IMR-90 (cell line): ENCODE results near the gene TLCD1. TPM values are rescaled to one million over a fixed set of nuclear protein-coding genes. Genes with fewer than 3 reads are reported as not detected.

Experiments
- ATAC-seq: fragments of 200-7000 bp; cut with Tn5 transposase; 2 replicates; pipeline ENCODE4 v1.9.1; 2020; ENCODE audit warnings: low read depth, mild to moderate bottlenecking, moderate library complexity
- BruUV-seq: library from RNA; stranded (reverse); fragments of 400-500 nt; replicated peaks from 2 replicates; lab custom pipeline; 2021; lab: Mats Ljungman, UMichigan
- CTCF ChIA-PET: fragments of 300-600 bp; formaldehyde crosslinking; extraction: SDS; loops from one replicate; lab custom pipeline; 2021; ENCODE audit warnings: antibody characterized with exemption; lab: Yijun Ruan, JAX
- POLR2A ChIA-PET: fragments of 300-600 bp; sonication (Branson Sonifier 250); formaldehyde crosslinking; loops from one replicate; lab custom pipeline; 2022; ENCODE audit warnings: antibody characterized with exemption; ENCODE audit not compliant: unreplicated experiment; lab: Charles Lee
- DNase-seq: peaks from one replicate; pipeline ENCODE4 v3.0.0; 2013
- H2AFZ ChIP-seq: replicated peaks from 2 replicates; pipeline ENCODE3; 2013; ENCODE audit warnings: low read length, mild to moderate bottlenecking; ENCODE audit not compliant: poor library complexity
- H2AK5ac ChIP-seq: 2 replicates; pipeline ENCODE4 v1.6.1; 2013; ENCODE audit warnings: low read depth, low read length, inconsistent platforms
- H2AK9ac ChIP-seq: replicated peaks from 2 replicates; pipeline ENCODE3; 2013; ENCODE audit warnings: mild to moderate bottlenecking, low read depth, low read length, moderate library complexity; ENCODE audit not compliant: poor library complexity
- H2BK120ac ChIP-seq: 2 replicates; pipeline ENCODE4 v1.6.1; 2013; ENCODE audit warnings: low read depth, low read length, inconsistent platforms
- H2BK15ac ChIP-seq: 3 replicates; pipeline ENCODE4 v1.6.1; 2013; ENCODE audit warnings: low read depth, low read length, inconsistent platforms
- H2BK20ac ChIP-seq: 2 replicates; pipeline ENCODE4 v1.6.1; 2013; ENCODE audit warnings: low read depth, mild to moderate bottlenecking, inconsistent platforms, low read length, moderate library complexity
- H2BK5ac ChIP-seq: 2 replicates; pipeline ENCODE4 v1.6.1; 2013; ENCODE audit warnings: mild to moderate bottlenecking, low read depth, low read length, inconsistent platforms; ENCODE audit not compliant: poor library complexity, severe bottlenecking
- H3K14ac ChIP-seq: replicated peaks from 2 replicates; pipeline ENCODE4 v1.6.1; 2013; ENCODE audit warnings: low read depth, low read length, inconsistent platforms
- H3K18ac ChIP-seq: 2 replicates; pipeline ENCODE4 v1.6.1; 2013; ENCODE audit warnings: low read depth, low read length, control low read depth
- H3K23ac ChIP-seq: 2 replicates; pipeline ENCODE4 v1.6.1; 2013; ENCODE audit warnings: low read depth, low read length, inconsistent platforms
- H3K27ac ChIP-seq: 2 replicates; pipeline ENCODE4 v1.5.1; 2013; ENCODE audit warnings: mild to moderate bottlenecking, control low read depth, low read length; ENCODE audit not compliant: insufficient read depth
- H3K27me3 ChIP-seq: 2 replicates; pipeline ENCODE4 v1.6.1; 2013; ENCODE audit warnings: low read length; ENCODE audit not compliant: control insufficient read depth, insufficient read depth
- H3K36me3 ChIP-seq: 2 replicates; pipeline ENCODE4 v1.6.1; 2013; ENCODE audit warnings: low read length, mixed read lengths; ENCODE audit not compliant: control insufficient read depth, insufficient read depth
- H3K4ac ChIP-seq: 2 replicates; pipeline ENCODE4 v1.6.1; 2013; ENCODE audit warnings: low read depth, low read length, inconsistent platforms
- H3K4me1 ChIP-seq: 2 replicates; pipeline ENCODE4 v1.6.1; 2013; ENCODE audit warnings: low read length, mixed read lengths; ENCODE audit not compliant: control insufficient read depth, insufficient read depth
- H3K4me2 ChIP-seq: 2 replicates; pipeline ENCODE4 v1.6.1; 2013; ENCODE audit warnings: low read depth, mild to moderate bottlenecking, control low read depth, low read length, moderate library complexity
- H3K4me3 ChIP-seq: 2 replicates; pipeline ENCODE4 v1.5.1; 2013; ENCODE audit warnings: low read depth, mild to moderate bottlenecking, control low read depth, low read length, moderate library complexity; ENCODE audit not compliant: insufficient read depth
- H3K56ac ChIP-seq: 2 replicates; pipeline ENCODE4 v1.6.1; 2013; ENCODE audit warnings: low read length, inconsistent platforms; ENCODE audit not compliant: insufficient read depth; ENCODE audit errors: extremely low read depth
- H3K79me1 ChIP-seq, 2 experiments: 2 replicates each; pipeline ENCODE4 v1.6.1; 2013; ENCODE audit warnings: low read length in 2 of 2, inconsistent platforms in 1 of 2, low read depth in 1 of 2
- H3K9ac ChIP-seq: 2 replicates; pipeline ENCODE4 v1.6.1; 2013; ENCODE audit warnings: low read depth, low read length, control low read depth
- H3K9me1 ChIP-seq: 2 replicates; pipeline ENCODE4 v1.6.1; 2013; ENCODE audit warnings: low read length, inconsistent platforms; ENCODE audit not compliant: insufficient read depth
- H3K9me3 ChIP-seq: 2 replicates; pipeline ENCODE4 v1.6.1; 2013; ENCODE audit warnings: low read length; ENCODE audit not compliant: control insufficient read depth, insufficient read depth
- H4K20me1 ChIP-seq: 2 replicates; pipeline ENCODE4 v1.6.1; 2013; ENCODE audit warnings: low read length, inconsistent platforms; ENCODE audit not compliant: insufficient read depth
- H4K5ac ChIP-seq: 2 replicates; pipeline ENCODE4 v1.6.1; 2013; ENCODE audit warnings: mild to moderate bottlenecking, low read depth, low read length, control low read depth
- H4K8ac ChIP-seq, 2 experiments: 2 replicates each; pipeline ENCODE4 v1.6.1; 2013; ENCODE audit warnings: low read depth in 2 of 2, low read length in 2 of 2, control low read depth in 1 of 2, inconsistent platforms in 1 of 2
- H4K91ac ChIP-seq: 2 replicates; pipeline ENCODE4 v1.6.1; 2013; ENCODE audit warnings: low read depth, low read length, inconsistent platforms; ENCODE audit not compliant: insufficient read depth
- CTCF ChIP-seq: conservative IDR thresholded peaks from 2 replicates; pipeline ENCODE4 v1.5.1; 2012; ENCODE audit warnings: mild to moderate bottlenecking, low read depth, low read length, improper control_type of control experiment
- MAFK ChIP-seq: IDR thresholded peaks from 2 replicates; pipeline ENCODE4 v1.6.1; 2012; ENCODE audit warnings: low read depth, low read length, improper control_type of control experiment
- MAZ ChIP-seq: IDR thresholded peaks from 2 replicates; pipeline ENCODE4 v1.6.1; 2012; ENCODE audit warnings: low read depth, mild to moderate bottlenecking, low read length, improper control_type of control experiment, moderate library complexity, borderline replicate concordance
- MXI1 ChIP-seq: IDR thresholded peaks from 2 replicates; pipeline ENCODE4 v1.6.1; 2012; ENCODE audit warnings: low read depth, mild to moderate bottlenecking, low read length, moderate library complexity, borderline replicate concordance
- NFE2L2 ChIP-seq: fragments of 150-350 bp; IDR thresholded peaks from 2 replicates; pipeline ENCODE4 v1.6.1; 2016; ENCODE audit warnings: low read depth, mild to moderate bottlenecking, low read length
- POLR2A ChIP-seq: IDR thresholded peaks from 2 replicates; pipeline ENCODE4 v1.6.1; 2012; ENCODE audit warnings: mild to moderate bottlenecking, low read depth, low read length
- RAD21 ChIP-seq: IDR thresholded peaks from 2 replicates; pipeline ENCODE4 v1.6.1; 2012; ENCODE audit warnings: low read length, improper control_type of control experiment
- WGBS, 2 experiments: methylation state at CpG; one replicate each; pipeline versions ENCODE4 v1.1.5 to v1.1.7; 2013; ENCODE audit warnings: missing lambda C conversion rate in 2 of 2; ENCODE audit not compliant: insufficient read length in 1 of 2; ENCODE audit errors: extremely low coverage in 2 of 2; 5-methylcytosine and 5-hydroxymethylcytosine counted together
- dilution Hi-C: fragments of 300-500 bp; cut with HindIII; formaldehyde crosslinking; loops from one replicate; pipeline ENCODE4 v1.14.3; 2018; ENCODE audit warnings: low sequenced_read_pairs; ENCODE audit not compliant: unreplicated experiment
- in situ Hi-C: fragments of 300-500 bp; cut with MboI; formaldehyde crosslinking; loops from 3 replicates; pipeline ENCODE4 v1.14.3; 2019; ENCODE audit warnings: low sequenced_read_pairs, inconsistent platforms, mixed read lengths
- intact Hi-C: fragments of 100-400 bp; cut with micrococcal nuclease; formaldehyde crosslinking; loops from 2 replicates; pipeline ENCODE4 v1.10.0; 2022
- polyA plus RNA-seq, 3 experiments: library from polyadenylated mRNA; depleted of rRNA; stranded (reverse); fragments of >200 nt; gene quantifications; 2 replicates each; pipeline ENCODE4 v1.2.3, GENCODE V29; 2012; ENCODE audit warnings: low replicate concordance in 1 of 3
- total RNA-seq: library from RNA; depleted of rRNA; stranded (reverse); fragments of >200 nt; gene quantifications from 2 replicates; pipeline ENCODE4 v1.2.3, GENCODE V29; 2012

Gene TLCD1
- total and polyA plus RNA-seq, 2 of the 4 experiments (the other 2 are of a cell fraction): 3.6 to 9.3 TPM

DNA sequence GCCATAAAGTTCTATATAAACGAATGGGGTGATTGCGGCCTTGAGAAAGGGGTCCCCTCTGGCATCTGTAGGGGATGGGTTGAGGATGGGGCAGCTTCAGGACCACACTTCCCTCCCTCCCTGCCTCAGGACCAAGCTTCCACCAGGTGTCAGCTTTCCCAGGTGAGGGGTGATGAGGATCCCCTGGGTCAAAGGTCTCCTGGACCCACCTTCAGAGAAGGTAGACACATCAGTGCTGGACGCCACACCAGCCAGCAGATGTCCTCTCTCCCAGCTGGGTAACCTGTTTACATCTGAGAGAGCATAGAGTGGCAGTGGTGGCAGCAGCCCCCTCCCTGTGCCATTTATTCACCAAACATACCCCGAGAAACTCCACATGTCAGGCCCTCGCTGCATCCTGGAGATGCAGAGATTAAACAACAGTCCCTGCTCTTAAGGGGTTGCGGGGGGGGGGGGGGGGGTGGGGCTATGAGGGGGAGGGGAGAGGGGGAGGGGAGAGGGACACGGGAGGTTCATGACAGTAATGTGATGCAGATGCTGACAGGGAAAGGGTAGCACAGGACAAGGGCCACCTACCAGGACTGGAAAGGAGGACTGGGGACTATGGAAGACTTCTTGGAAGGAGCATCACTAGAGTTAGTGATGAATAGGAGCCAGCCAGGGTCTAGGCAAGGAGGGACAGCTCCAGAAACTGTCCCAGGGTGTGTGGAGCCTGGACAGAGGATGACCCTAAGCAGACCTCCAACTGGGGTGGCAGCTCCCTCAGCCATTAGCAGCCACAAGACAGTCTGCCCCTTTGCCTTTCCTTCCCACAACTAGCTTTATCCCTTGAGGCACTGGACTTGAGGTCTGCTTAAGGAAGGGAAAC lies 19.3 kb downstream of the TLCD1 start (continued):
- no peak for TF ChIP-seq MAZ

DNA sequence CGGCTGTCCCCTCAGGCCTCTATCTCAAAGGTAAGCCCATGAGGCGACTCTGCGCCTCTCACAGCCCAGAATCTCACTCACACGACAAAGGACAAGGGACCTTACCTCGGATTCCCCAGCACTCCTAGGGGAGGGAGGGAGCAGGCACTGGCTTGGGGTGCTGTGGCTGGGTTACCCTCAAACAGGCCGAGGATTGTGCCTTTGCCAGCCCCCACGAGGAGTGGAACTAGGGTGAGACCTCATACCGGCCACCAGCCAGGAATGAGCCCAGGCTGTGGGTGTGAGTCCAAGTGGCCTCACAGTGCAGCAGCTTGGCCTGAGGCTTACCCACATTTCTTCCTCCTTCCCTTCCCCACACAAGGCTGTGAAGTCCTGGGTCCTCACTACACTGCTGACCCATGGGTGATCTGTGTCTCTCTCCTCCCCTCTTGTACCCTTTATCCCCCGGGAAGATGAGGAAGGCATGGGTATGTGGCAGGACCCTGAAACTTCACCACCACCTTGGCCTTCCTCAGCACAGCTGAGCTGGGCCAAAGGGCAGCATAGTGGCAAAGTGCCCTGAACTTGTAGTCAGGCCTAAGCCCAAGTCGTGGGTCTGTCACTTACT lies 20.2 kb downstream of the TLCD1 start:
- in situ Hi-C loops: no loop called here
- Histone ChIP-seq H2BK120ac (no peak overlapping the region), H2BK15ac (no peak overlapping the region), H4K5ac (no peak overlapping the region), H3K9me1 (peaks cover 8% of the 10 kb centered on the region), H3K9ac (no peak overlapping the region), H3K4me1 (peaks cover 2% of the 10 kb centered on the region; the same call in 1 of the 2 replicates), H3K79me1 (peaks cover 6 to 12% of the 10 kb centered on the region in 2 experiments; a peak in 3 of 4 replicates), H2AK5ac (no peak overlapping the region), H3K4me3 (no peak overlapping the region), H2BK5ac (no peak overlapping the region), H4K91ac (no peak overlapping the region), H3K23ac (no peak overlapping the region), H2AFZ (no peak overlapping the region), H3K18ac (no peak overlapping the region), H3K4ac (no peak overlapping the region), H2BK20ac (no peak overlapping the region), H3K14ac (no peak overlapping the region), H2AK9ac (no peak overlapping the region), H3K27me3 (no peaks in the 10 kb centered on the region), H4K8ac (no peak overlapping the region), H3K4me2 (no peak overlapping the region), H3K27ac (no peak overlapping the region), H3K56ac (no peak overlapping the region), H3K9me3 (no peaks in the 10 kb centered on the region), H4K20me1 (no peaks in the 10 kb centered on the region), H3K36me3 (peaks cover 49% of the 10 kb centered on the region)
- intact Hi-C loops: no loop called here
- BruUV-seq: no TSS peak
- dilution Hi-C loops: no loop called here
- DNase-seq (no peak), ATAC-seq (no peak)
- ChIA-PET POLR2A (no interaction called here), CTCF (no interaction called here)
- TF ChIP-seq RAD21 (no peak), NFE2L2 (no peak), MXI1 (no peak), MAFK (no peak), POLR2A (no peak), MAZ (no peak), CTCF (no peak)
- no CpG with 5 or more reads among the region's 10 CpGs for WGBS, 2 experiments
